GM12875 (cell line): ENCODE data around the gene MAGI1.

Source experiments
- H3K4me3 ChIP-seq: one replicate; pipeline ENCODE4 v1.5.1; 2011; ENCODE audit warnings: low read depth, low read length, control low read depth
- TF ChIP-seq, protein P1 (sequence below): IDR thresholded peaks from 2 replicates; pipeline ENCODE4 v1.5.1; 2011; ENCODE audit warnings: low read depth, mild to moderate bottlenecking, control low read depth, inconsistent platforms, low read length, moderate library complexity, borderline replicate concordance; ENCODE audit not compliant: insufficient read depth

The MAGI1 gene

DNA sequence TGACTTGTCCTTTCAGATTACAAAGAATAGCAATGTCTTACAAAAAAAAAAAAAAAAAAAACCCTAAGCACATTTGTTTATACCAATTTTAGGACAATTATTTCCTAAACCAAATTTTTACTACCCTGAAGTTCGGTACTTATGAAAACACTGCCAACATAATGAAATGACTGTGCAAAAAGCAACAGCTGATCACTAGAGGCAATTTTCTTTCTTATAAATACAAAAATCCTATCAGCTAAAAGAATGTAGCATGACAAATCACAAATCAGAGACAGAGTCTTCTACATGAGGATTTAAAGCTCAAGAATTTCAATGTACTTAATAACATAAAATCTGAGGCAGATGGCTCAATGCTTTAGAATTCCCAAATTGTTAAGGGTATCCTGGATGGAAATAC is 191.8 kb downstream of the MAGI1 start:
- no peak overlapping the region for H3K4me3 ChIP-seq
- TF ChIP-seq, protein P1, sequence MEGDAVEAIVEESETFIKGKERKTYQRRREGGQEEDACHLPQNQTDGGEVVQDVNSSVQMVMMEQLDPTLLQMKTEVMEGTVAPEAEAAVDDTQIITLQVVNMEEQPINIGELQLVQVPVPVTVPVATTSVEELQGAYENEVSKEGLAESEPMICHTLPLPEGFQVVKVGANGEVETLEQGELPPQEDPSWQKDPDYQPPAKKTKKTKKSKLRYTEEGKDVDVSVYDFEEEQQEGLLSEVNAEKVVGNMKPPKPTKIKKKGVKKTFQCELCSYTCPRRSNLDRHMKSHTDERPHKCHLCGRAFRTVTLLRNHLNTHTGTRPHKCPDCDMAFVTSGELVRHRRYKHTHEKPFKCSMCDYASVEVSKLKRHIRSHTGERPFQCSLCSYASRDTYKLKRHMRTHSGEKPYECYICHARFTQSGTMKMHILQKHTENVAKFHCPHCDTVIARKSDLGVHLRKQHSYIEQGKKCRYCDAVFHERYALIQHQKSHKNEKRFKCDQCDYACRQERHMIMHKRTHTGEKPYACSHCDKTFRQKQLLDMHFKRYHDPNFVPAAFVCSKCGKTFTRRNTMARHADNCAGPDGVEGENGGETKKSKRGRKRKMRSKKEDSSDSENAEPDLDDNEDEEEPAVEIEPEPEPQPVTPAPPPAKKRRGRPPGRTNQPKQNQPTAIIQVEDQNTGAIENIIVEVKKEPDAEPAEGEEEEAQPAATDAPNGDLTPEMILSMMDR: no peak

DNA sequence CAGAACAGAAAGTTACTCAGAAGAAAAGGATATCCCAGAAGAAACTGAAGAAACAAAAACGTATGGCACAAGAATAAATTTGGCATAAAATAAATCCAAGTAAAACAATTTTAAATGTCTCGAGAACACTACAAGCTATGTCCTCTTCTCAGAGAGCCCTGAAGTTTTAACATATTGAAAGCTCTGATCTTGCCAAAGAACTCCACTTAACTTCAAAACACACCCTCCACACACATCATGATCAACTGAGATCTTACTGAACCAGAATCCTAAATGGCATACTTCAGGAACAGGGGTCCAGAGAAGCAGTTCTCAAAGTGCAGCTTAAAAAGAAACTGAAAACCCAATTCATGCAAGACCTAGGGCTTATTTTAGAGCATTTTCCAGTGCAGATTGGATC is 194.3 kb downstream of the MAGI1 start:
- TF ChIP-seq, protein P1: no peak
- no peak overlapping the region for H3K4me3 ChIP-seq

DNA sequence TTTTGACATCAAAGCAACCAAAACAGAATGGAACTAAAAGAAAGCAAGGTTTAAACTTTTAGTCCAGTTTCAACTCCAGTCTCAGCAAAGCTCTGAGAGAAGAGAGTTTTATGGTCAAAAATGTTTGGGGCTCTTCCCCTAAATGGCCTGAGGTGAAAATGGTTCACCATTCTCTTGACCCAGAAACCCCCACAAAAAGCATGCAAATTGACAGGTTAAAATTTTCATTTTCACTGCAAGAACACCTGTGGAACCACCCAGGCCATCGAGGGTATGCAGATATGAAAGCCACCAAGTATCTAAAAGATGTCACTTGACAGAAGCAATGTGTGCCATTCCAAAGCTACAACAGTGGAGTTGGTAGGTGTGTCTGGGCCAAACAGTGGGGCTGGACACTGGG is 195.0 kb downstream of the MAGI1 start:
- TF ChIP-seq, protein P1: no peak
- no peak overlapping the region for H3K4me3 ChIP-seq

DNA sequence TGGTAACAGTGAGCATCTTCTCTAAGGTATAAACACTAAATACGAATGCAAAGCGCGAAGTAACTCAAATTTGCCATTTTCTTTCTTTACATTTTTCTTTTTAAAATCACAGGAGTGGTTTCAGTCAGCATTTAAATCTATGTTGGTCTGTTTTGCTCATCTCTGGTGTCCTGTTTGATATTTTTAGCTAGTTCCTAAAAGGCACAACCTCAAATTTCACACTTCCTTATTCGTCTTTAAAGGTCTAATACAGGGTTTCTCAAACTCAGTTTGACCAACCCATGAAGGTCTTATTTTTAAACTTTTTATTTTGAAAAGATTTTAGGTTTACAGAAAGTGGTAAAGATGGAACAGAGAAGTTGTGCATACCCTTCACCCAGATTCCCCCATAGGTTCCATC is 201.1 kb downstream of the MAGI1 start:
- TF ChIP-seq, protein P1: no peak
- H3K4me3 ChIP-seq: no peak overlapping the region

- TF ChIP-seq, protein P1: no peak
- no peak overlapping the region for H3K4me3 ChIP-seq
Measured at GRCh38 chr3:65836047-65836446, 202.7 kb downstream of the MAGI1 start.

- H3K4me3 ChIP-seq: no peak overlapping the region
- TF ChIP-seq, protein P1: no peak
Measured at GRCh38 chr3:65833761-65834505, 204.8 kb downstream of the MAGI1 start.

DNA sequence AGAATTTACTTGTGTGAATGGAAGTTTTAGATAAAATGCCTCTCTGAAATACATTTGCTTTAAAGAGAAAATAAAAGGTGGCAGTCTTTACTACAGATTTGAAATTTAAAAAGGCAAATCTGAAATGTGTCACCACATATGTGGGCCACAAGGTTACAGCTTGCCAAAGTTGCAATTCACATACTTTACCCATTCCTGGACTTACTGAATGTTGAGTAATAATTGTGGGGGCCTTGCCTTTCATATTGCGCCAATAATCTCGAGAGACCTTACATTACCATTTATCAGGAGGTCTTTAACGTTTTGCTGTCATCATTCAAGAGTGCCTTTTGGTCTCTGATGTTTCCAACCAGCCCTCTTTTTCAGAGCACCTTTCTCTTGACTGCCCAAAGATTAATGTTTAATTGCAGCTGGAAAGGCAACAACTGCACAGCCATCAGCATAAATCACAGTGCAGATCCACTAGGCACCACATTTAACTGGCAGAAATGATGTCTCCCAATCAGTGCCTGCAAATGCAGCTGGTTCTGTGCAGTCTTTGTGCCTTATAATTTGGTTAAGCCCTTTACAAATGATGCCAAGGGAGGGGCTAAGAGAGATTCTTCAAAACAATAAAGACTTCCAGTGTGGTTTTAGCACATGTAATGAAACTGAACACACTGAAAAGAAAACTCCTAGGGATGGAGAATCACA is 206.8 kb downstream of the MAGI1 start:
- TF ChIP-seq, protein P1: no peak
- H3K4me3 ChIP-seq: no peak overlapping the region
